GM12864 (cell line): ENCODE measurements around the gene BICD2.
"Not testable (repeated sequence)": the region's sequence is repeated elsewhere in the genome, so short reads cannot be mapped to it uniquely, and the experiment has no call there.

Experiments used
- DNase-seq: peaks from one replicate; pipeline ENCODE4 v3.0.0-alpha.2; 2011; ENCODE audit warnings: low read depth
- H3K4me3 ChIP-seq: 2 replicates; pipeline ENCODE4 v1.5.1; 2011; ENCODE audit warnings: mild to moderate bottlenecking, low read depth, low read length, control low read depth
- CTCF ChIP-seq: IDR thresholded peaks from 2 replicates; pipeline ENCODE4 v1.5.1; 2011; ENCODE audit warnings: low read depth, mild to moderate bottlenecking, moderate library complexity, low read length, control low read depth, inconsistent platforms; ENCODE audit errors: missing control alignments

Gene BICD2

DNA sequence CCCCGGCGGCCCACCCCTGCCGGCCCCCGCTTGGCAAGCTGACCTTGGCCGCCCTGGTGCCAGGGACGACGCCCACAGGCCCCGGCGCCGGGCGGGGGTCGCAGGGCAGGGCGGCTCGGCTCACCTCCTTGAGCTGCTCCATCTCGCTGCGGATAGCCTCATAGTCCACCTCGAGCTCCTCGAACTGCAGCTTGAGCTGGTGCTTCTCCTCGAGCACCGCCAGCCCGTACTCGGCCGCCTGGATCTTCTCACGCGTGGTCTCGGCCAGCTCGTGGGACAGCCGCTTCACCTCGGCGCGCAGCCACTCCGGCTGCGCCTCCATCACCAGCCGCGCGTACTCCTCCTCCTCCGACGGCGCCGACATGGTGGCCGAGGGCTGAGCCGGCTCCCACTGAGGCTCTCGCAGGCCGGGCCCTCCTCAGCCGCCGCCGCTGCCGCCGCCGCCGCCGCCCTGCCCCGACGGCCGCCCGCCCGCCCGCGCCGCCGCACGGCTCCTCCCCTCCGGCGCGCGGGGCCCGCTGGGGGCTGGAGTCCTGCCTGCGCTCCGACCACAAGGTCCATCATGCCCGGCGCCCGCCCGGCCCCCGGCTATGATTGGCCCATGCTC lies at the start of gene BICD2:
Gene BICD2 (minus strand): TSS at position 453 of the 607 bp plus-strand sequence. CDS start 89 bp downstream, at position 364.
- DNase-seq = no peak
- peak within 1 kb of the TSS; percentile 90 for H3K4me3 ChIP-seq
- no peak for TF ChIP-seq CTCF

DNA sequence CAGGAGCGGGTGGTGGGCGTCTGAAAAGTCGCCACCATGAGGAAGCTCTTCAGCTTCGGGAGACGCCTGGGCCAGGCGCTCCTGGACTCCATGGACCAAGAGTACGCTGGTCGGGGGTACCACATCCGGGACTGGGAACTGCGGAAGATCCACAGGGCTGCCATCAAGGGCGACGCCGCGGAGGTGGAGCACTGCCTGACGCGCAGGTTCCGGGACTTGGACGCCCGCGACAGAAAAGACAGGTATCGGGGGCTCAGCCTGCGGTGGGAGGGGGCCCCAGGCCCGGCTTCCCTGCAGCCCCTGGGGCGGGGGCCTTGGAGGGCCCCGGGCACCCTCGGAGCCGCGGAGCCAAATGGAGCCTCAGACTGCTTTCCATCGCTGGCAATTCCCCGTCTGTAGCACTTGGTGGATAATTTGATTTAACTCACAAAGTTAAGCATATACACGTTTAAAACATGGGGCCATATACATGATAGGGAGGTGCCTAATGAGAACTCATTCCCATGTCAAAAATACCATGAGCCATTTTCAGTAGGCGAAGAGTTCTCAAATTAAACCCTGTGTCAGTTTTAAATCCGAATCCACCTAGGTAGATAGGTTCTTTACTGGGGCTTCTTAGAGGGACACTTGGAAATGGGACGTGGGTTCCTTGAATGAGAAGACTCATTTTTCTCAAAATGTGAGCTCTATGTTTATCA lies 45.1 kb upstream of the BICD2 start:
- not testable (repeated sequence) for DNase-seq, H3K4me3 ChIP-seq

- TF ChIP-seq CTCF = peak; percentile 23
- peak overlapping the region; percentile 8 for H3K4me3 ChIP-seq
- DNase-seq = no peak
Measured at GRCh38 chr9:92808726-92809451, 44.3 kb upstream of the BICD2 start.

DNA sequence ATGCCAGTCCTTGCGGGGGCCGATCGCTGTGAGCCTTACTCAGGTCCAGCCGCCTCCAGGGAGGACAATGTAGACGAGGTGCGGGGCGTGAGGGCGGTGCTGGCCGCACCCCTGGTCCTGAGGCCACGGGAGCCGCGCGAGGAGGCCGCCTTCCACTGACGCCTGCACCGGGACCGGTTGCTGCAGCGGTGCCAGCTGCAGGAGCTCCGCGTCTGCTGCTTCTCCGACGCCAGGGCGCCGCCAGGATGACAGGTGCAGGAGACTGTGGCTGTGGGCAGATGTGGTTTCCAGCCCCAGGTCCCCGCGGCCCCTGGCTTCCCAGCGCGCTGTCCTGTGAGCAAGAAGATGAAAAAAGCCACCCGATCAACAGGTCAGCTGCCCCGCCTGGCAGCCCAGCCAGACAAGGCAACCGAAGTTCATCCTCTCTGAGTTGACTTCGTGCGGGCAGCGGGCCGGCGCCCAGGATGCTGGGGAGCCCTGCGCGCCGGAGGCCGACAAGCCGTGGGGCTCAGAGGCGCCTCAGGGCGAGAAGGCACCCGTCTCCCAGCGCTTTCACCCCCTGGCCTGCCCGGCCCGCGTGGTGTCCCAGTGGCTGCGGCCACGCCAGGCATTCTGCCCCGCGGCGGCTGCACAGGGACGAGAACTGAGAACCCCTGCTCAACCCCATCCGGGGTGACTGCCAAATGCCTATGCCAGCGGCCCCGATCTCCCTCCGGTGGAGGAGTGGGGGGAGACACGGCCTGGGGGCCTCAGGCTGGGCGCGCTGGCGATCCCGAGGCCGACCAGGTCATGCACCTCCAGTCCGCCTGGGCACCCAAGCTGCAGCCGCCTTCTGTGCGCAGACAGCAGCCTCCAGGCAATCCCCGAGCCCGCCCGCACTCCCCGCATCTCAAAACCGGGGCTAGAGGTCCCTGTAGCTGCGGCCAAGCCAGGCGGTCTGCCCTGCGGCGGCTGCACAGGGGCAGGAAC lies 43.4 kb upstream of the BICD2 start:
- H3K4me3 ChIP-seq = no peak overlapping the region
- no peak for DNase-seq

GRCh38 chr9:92807031-92807756 lies 42.6 kb upstream of the BICD2 start:
- no peak for TF ChIP-seq CTCF
- no peak overlapping the region for H3K4me3 ChIP-seq
- no peak for DNase-seq

More for the DNA sequence above, 43.4 kb upstream of the BICD2 start:
- no peak for TF ChIP-seq CTCF

- TF ChIP-seq CTCF = no peak
- no peak for DNase-seq
- H3K4me3 ChIP-seq = no peak overlapping the region
Measured at GRCh38 chr9:92804727-92805126, 40.1 kb upstream of the BICD2 start.
